HCT116 (cell line): ENCODE measurements around the gene NHSL1. TPM values are rescaled to one million over a fixed set of nuclear protein-coding genes. Genes with fewer than 3 reads are reported as not detected.

Source experiments
- ATAC-seq: fragments of 200-7000 bp; cut with Tn5 transposase; 2 replicates; pipeline ENCODE4 v1.9.1; 2020; ENCODE audit warnings: mild to moderate bottlenecking, moderate library complexity
- BruUV-seq: library from RNA; stranded (reverse); fragments of 400-500 nt; replicated peaks from 2 replicates; lab custom pipeline; 2021; lab: Mats Ljungman, UMichigan
- CTCF ChIA-PET: fragments of 300-600 bp; sonication (Branson Sonifier 250); formaldehyde crosslinking; loops from one replicate; lab custom pipeline; 2021; ENCODE audit warnings: antibody characterized with exemption; lab: Charles Lee
- POLR2A ChIA-PET: fragments of 300-600, 350-600 bp; sonication (Branson Sonifier 250); formaldehyde crosslinking; loops from one replicate; lab custom pipeline; 2021; ENCODE audit warnings: antibody characterized with exemption; lab: Charles Lee
- RAD21 ChIA-PET, 2 experiments: fragments of 300-600 bp; sonication (Branson Sonifier 250); formaldehyde crosslinking; loops; one replicate each; lab custom pipeline; 2023; ENCODE audit warnings: low total read pairs in 2 of 2; ENCODE audit not compliant: uncharacterized antibody in 2 of 2, unreplicated experiment in 2 of 2, low non-redundant PET in 1 of 2; lab: Charles Lee
- DNase-seq: peaks from one replicate; pipeline ENCODE4 v3.0.0-alpha.2; 2010; ENCODE audit warnings: low read depth, low spot score
- H2AFZ ChIP-seq: fragments of 200-600 bp; shearing (Covaris generic), sonication (generic); 2 replicates; pipeline ENCODE4 v1.6.1; 2017; ENCODE audit warnings: low read depth, mixed run types, mixed read lengths, antibody characterized with exemption, low read length; ENCODE audit not compliant: poor library complexity, severe bottlenecking
- H3K27ac ChIP-seq: 2 replicates; pipeline ENCODE4 v1.5.1; 2012; ENCODE audit warnings: low read depth, low read length
- H3K27me3 ChIP-seq: fragments of 200-600 bp; sonication (generic); 2 replicates; pipeline ENCODE4 v1.6.1; 2016; ENCODE audit warnings: mixed run types, low read length, mixed read lengths; ENCODE audit not compliant: insufficient read depth
- H3K36me3 ChIP-seq, 2 experiments: fragments of 200-500 bp in 1 of 2; fragments of 200-600 bp in 1 of 2; sonication (Bioruptor generic) in 1 of 2; sonication (generic) in 1 of 2; 2 replicates each; pipeline versions ENCODE4 v1.5.1 to v1.6.1; 2014 to 2016; ENCODE audit warnings: low read length in 2 of 2, inconsistent platforms in 1 of 2, mixed read lengths in 1 of 2, mixed run types in 1 of 2; ENCODE audit not compliant: insufficient read depth in 2 of 2, control insufficient read depth in 1 of 2
- H3K4me1 ChIP-seq, 2 experiments: fragments of 200-600 bp in 1 of 2; sonication (generic) in 1 of 2; 2 replicates each; pipeline versions ENCODE4 v1.5.1 to v1.6.1; 2012 to 2017; ENCODE audit warnings: low read length in 2 of 2, inconsistent platforms in 1 of 2, mild to moderate bottlenecking in 1 of 2, mixed read lengths in 1 of 2, mixed run types in 1 of 2, moderate library complexity in 1 of 2; ENCODE audit not compliant: insufficient read depth in 2 of 2, control insufficient read depth in 1 of 2
- H3K4me2 ChIP-seq: fragments of 200-600 bp; sonication (generic); 2 replicates; pipeline ENCODE4 v1.6.1; 2017; ENCODE audit warnings: mixed run types, low read length, mixed read lengths
- H3K4me3 ChIP-seq, 2 experiments: fragments of 200-600 bp in 1 of 2; sonication (generic) in 1 of 2; replicated peaks in 1 of 2; 2 replicates each; pipeline ENCODE4 v1.5.1; 2011 to 2016; ENCODE audit warnings: low read length in 2 of 2, control low read depth in 1 of 2, low read depth in 1 of 2, mild to moderate bottlenecking in 1 of 2, mixed read lengths in 1 of 2, mixed run types in 1 of 2
- H3K79me2 ChIP-seq: fragments of 200-600 bp; sonication (generic); 2 replicates; pipeline ENCODE4 v1.6.1; 2017; ENCODE audit warnings: mild to moderate bottlenecking, mixed run types, low read length, moderate library complexity, mixed read lengths; ENCODE audit not compliant: insufficient read depth
- H3K9ac ChIP-seq: fragments of 200-600 bp; sonication (generic); 2 replicates; pipeline ENCODE4 v1.6.1; 2016; ENCODE audit warnings: low read length, mixed read lengths
- H3K9me2 ChIP-seq: fragments of 200-600 bp; sonication (generic), shearing (Covaris generic); 2 replicates; pipeline ENCODE4 v1.6.1; 2017; ENCODE audit warnings: mixed run types, mild to moderate bottlenecking, moderate library complexity; ENCODE audit not compliant: insufficient read depth
- H3K9me3 ChIP-seq, 2 experiments: fragments of 200-500 bp in 1 of 2; fragments of 200-600 bp in 1 of 2; sonication (Bioruptor generic) in 1 of 2; sonication (generic) in 1 of 2; 2 replicates each; pipeline ENCODE4 v1.6.1; 2014 to 2017; ENCODE audit warnings: low read length in 2 of 2, mixed read lengths in 2 of 2, inconsistent platforms in 1 of 2, low read depth in 1 of 2, mild to moderate bottlenecking in 1 of 2, mixed run types in 1 of 2, moderate library complexity in 1 of 2; ENCODE audit not compliant: control insufficient read depth in 1 of 2, insufficient read depth in 1 of 2
- H4K20me1 ChIP-seq: fragments of 200-600 bp; sonication (generic), shearing (Covaris generic); 2 replicates; pipeline ENCODE4 v1.6.1; 2017; ENCODE audit warnings: mixed run types, mild to moderate bottlenecking, moderate library complexity; ENCODE audit not compliant: insufficient read depth
- CTCF ChIP-seq, 3 experiments: fragments of 200-600 bp in 1 of 3; sonication (generic) in 1 of 3; IDR thresholded peaks in 2 of 3; conservative IDR thresholded peaks in 1 of 3; 2 replicates each; pipeline ENCODE4 v1.5.1; 2012 to 2017; ENCODE audit warnings: low read depth in 2 of 3, low read length in 2 of 3, antibody characterized with exemption in 1 of 3, borderline replicate concordance in 1 of 3, control low read depth in 1 of 3, mild to moderate bottlenecking in 1 of 3, mixed read lengths in 1 of 3, mixed run types in 1 of 3, moderate library complexity in 1 of 3; ENCODE audit not compliant: insufficient read depth in 1 of 3
- ELF1 ChIP-seq: IDR thresholded peaks from 2 replicates; pipeline ENCODE4 v1.6.1; 2012; ENCODE audit warnings: low read depth, borderline replicate concordance
- EZH2phosphoT487 ChIP-seq: fragments of 200-600 bp; IDR thresholded peaks from 2 replicates; pipeline ENCODE4 v1.6.1; 2018; ENCODE audit warnings: antibody characterized with exemption, borderline replicate concordance
- FOSL1 ChIP-seq: IDR thresholded peaks from 2 replicates; pipeline ENCODE4 v1.6.1; 2012; ENCODE audit warnings: low read depth
- POLR2A ChIP-seq: IDR thresholded peaks from 2 replicates; pipeline ENCODE4 v1.7.0; 2011; ENCODE audit warnings: borderline replicate concordance; ENCODE audit not compliant: insufficient read depth, insufficient read length; ENCODE audit errors: extremely low read depth
- POLR2AphosphoS5 ChIP-seq: IDR thresholded peaks from 2 replicates; pipeline ENCODE4 v1.6.1; 2011; ENCODE audit warnings: mild to moderate bottlenecking, low read depth, low read length, moderate library complexity
- RAD21 ChIP-seq: IDR thresholded peaks from 2 replicates; pipeline ENCODE4 v1.6.1; 2012; ENCODE audit warnings: low read depth, mild to moderate bottlenecking
- SIN3A ChIP-seq: IDR thresholded peaks from 2 replicates; pipeline ENCODE4 v1.6.1; 2012; ENCODE audit warnings: low read depth
- YY1 ChIP-seq: IDR thresholded peaks from 2 replicates; pipeline ENCODE4 v1.6.1; 2011; ENCODE audit warnings: low read length, low read depth, moderate library complexity, mild to moderate bottlenecking; ENCODE audit not compliant: insufficient replicate concordance; ENCODE audit errors: extremely low read depth
- ZFX ChIP-seq: fragments of 450-650 bp; IDR thresholded peaks from 2 replicates; pipeline ENCODE4 v1.6.1; 2017
- intact Hi-C: fragments of 100-400 bp; cut with micrococcal nuclease; formaldehyde crosslinking; loops from 2 replicates; pipeline ENCODE4 v1.10.0; 2022
- total RNA-seq: library from RNA; stranded (reverse); gene quantifications from one replicate; pipeline ENCODE4 v1.2.1, GENCODE V29; 2021; ENCODE audit not compliant: unreplicated experiment

Gene NHSL1
- total RNA-seq, 1 experiment from 2014 or later, result 15.4 TPM

- DNase-seq, result no peak
- Histone ChIP-seq H3K4me2 (no peak overlapping the region), H4K20me1 (no peaks in the 10 kb centered on the region), H3K36me3 (no peaks in the 10 kb centered on the region), H2AFZ (no peak overlapping the region)
- CTCF ChIA-PET, result interaction anchor here (0.8 to 3.0 kb wide), 2 partner anchors 26 to 79 kb away, joined by 3 to 14 read pairs; no protein-coding TSS in a partner anchor
- TF ChIP-seq FOSL1 (no peak), ZFX (no peak)
- TF ChIP-seq, all 23 proteins: peak for 0
- Histone ChIP-seq H3K79me2 (no peaks in the 10 kb centered on the region), H3K27ac (no peak overlapping the region), H3K4me3 (no peak overlapping the region), H3K9me2 (no peaks in the 10 kb centered on the region), H3K27me3 (no peaks in the 10 kb centered on the region), H3K9me3 (no peaks in the 10 kb centered on the region), H3K9ac (no peak overlapping the region), H3K4me1 (no peaks in the 10 kb centered on the region)
- BruUV-seq, result no TSS peak
- no peak for ATAC-seq
- POLR2A ChIA-PET, result no interaction called here
- intact Hi-C loops, result loop anchor here (1.0 to 5.0 kb wide), 4 partner anchors 80 to 337 kb away; no protein-coding TSS in a partner anchor
- RAD21 ChIA-PET, result interaction anchor here in 1 of 2 experiments (0.6 kb wide), 1 partner anchor 156 kb away, joined by 4 read pairs; no protein-coding TSS in a partner anchor
These were observed 69.5 kb downstream of the NHSL1 start for GRCh38 chr6:138429761-138430160.

GRCh38 chr6:138428944-138429598 is 70.2 kb downstream of the NHSL1 start:
- ChIA-PET POLR2A (no interaction called here), RAD21 (interaction anchor here in 1 of 2 experiments (0.6 kb wide), 1 partner anchor 157 kb away, joined by 4 read pairs; no protein-coding TSS in a partner anchor), CTCF (interaction anchor here (0.8 to 3.0 kb wide), 2 partner anchors 26 to 80 kb away, joined by 3 to 14 read pairs; no protein-coding TSS in a partner anchor)
- peak; percentile 87 for TF ChIP-seq RAD21
- no peak for TF ChIP-seq FOSL1
- no peak for TF ChIP-seq ELF1
- TF ChIP-seq CTCF (IDR thresholded peaks at IDR 0.05 in 2 of 3, conservative IDR thresholded peaks at IDR 0.05 in 1 of 3; ENCODE audit: borderline replicate concordance in 1 of 3, insufficient read depth in 1 of 3, low read depth in 2 of 3, low read length in 2 of 3), result peak; percentile 57 to 81 (median 75); a peak in 5 of 6 replicates
- no peak for TF ChIP-seq POLR2AphosphoS5
- no peak for TF ChIP-seq YY1
- no peak for TF ChIP-seq POLR2A
- TF ChIP-seq EZH2phosphoT487, result no peak
- TF ChIP-seq SIN3A, result no peak
- H3K9me2 ChIP-seq, result no peaks in the 10 kb centered on the region
- H2AFZ ChIP-seq, result no peak overlapping the region
- no peak overlapping the region for H3K4me3 ChIP-seq
- no peak overlapping the region for H3K9ac ChIP-seq
- ATAC-seq (peak; percentile 72), DNase-seq (peak; percentile 21)
- intact Hi-C loops, result loop anchor here (1.0 to 5.0 kb wide), 4 partner anchors 80 to 338 kb away; no protein-coding TSS in a partner anchor
- no peak overlapping the region for H3K27ac ChIP-seq
- H3K4me1 ChIP-seq, result no peaks in the 10 kb centered on the region
- BruUV-seq, result no TSS peak
- H3K4me2 ChIP-seq, result no peak overlapping the region
- H3K79me2 ChIP-seq, result no peaks in the 10 kb centered on the region
- H3K9me3 ChIP-seq, result no peaks in the 10 kb centered on the region
- H4K20me1 ChIP-seq, result no peaks in the 10 kb centered on the region
- no peaks in the 10 kb centered on the region for H3K27me3 ChIP-seq
- no peaks in the 10 kb centered on the region for H3K36me3 ChIP-seq
